HG02938 (cell line): ENCODE results near the gene TM9SF4.
"Not testable (repeated sequence)": the region's sequence is repeated elsewhere in the genome, so short reads cannot be mapped to it uniquely, and the experiment has no call there.

Source experiments
- ATAC-seq: cut with Tn5 transposase; IDR thresholded peaks from one replicate; pipeline ENCODE4 v1.9.1; 2021; ENCODE audit warnings: mild to moderate bottlenecking, moderate library complexity; ENCODE audit not compliant: unreplicated experiment

TM9SF4 gene

DNA sequence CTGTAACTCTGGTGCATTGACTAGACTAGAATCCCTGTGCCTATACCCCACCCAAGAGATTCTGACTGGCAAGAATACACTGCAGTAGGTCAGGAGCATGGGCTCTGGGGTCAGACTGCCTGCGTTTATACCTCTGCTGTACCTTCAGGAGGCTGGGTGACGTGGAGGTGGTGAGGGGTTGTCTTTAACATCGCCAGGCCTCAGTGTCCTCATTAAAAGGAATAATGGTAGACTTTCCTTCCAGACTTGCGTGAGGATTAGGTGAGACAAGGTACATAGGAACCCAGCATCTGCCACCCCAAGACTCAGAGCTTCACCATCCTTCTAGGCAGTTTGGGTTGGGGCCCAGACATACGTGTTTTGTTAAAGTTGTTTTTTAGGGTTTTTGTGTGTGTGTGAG lies 44.3 kb downstream of the TM9SF4 start:
- ATAC-seq, result no peak

DNA sequence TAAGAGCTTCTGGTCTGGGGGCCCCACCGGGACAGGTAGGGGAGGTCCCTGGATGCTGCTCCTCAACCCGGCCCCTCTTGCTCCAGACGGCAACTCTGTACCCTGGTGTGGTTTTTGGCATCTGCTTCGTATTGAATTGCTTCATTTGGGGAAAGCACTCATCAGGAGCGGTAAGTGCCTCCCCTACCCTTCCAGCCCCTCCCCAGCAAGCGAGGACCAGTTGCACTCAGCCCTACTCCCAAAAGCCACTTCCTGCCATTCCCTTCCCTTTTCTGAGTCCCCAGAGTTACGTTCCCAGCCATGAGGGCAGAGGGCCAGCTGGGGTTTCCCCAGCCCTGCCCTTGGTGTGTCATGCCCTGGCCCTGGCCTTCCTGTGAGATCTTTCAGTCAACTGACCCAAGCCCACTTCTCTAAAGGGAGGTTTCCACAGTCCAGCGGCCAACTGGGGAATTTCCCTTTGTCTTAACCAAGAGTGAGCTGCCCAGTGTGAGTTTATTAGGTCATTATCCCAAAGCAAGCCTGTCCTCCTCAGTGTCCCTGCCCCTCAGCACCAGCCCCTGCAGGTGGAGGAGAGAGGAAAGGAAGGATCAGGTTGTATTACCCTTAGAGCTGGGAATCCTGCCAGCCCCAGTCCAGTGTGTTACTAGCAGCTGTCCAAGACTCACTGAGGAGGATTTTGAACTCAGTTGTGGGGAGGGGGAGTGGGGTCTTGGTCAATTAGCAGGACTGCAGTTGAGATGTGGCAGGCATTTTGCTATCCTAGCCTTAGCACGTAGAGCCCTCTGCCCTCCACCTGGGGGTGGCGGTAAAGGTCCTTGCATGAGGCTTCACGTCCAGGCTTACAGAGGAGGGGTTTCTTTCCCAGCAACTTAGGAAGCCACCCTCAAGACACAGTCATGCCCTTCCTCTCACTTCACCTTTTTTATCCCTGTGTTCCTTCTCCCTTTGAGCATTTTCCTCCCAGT lies 45.8 kb downstream of the TM9SF4 start:
- ATAC-seq, result no peak

DNA sequence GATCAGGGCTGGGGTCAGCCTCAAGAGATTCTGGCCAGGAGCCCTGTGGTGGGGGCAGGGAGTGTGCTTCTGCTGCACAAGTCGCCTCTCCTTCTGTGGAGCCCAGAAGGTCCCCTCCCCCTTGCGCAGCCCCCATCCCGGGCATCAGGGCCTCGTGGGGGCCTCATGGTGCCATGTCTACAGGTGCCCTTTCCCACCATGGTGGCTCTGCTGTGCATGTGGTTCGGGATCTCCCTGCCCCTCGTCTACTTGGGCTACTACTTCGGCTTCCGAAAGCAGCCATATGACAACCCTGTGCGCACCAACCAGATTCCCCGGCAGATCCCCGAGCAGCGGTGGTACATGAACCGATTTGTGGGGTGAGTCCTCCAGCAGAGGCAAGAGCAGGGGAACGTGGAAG lies 48.1 kb downstream of the TM9SF4 start:
- no peak for ATAC-seq

DNA sequence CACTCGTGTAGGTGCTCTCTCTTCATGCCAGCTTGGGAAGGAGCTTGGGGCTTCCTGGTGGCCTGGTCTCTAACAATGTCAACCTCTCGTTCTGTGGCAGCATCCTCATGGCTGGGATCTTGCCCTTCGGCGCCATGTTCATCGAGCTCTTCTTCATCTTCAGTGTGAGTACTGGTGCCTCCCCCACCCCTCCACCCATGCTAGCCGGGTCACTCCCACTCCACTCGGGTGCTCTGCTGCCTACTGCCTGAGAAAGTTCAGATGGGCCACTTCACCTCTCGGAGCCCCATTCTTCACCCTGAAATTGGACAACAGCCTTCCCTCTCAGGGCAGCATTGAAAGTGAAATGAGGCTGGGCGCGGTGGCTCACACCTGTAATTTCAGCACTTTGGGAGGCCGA lies 48.8 kb downstream of the TM9SF4 start:
- ATAC-seq, result no peak

DNA sequence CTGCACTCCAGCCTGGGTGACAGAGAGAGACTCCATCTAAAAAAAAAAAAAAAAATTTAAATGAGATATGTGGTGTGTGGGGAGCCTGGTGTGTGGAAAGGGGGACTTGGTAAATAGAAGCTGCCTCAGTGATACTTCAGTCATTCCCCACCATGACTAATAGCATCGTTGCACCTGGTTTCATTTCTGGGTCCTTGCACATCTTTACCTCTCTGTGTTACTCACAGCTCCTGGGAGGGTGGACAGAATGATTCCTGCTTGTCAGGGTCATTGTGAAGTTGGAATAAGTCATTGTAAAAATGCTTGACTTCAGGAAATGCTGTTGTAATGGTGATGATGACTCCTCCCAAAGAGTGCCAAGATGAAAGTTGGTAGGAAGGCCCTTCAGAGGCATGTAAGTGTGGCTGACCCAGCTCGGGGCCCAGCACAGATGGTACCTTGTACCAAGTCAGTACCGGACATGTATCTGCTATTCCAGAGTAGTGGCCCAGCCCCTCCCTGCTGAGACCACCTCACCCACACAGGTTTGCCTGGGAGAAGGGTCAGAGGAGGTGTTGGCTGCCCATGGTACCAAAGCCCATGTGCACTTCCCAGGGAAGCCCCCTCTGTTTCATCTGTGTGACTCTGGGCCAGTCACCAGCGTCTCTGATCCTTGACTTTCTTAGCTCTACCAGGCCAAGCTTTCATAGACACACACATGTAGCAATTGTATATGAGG lies 49.6 kb downstream of the TM9SF4 start:
- ATAC-seq, result no peak

DNA sequence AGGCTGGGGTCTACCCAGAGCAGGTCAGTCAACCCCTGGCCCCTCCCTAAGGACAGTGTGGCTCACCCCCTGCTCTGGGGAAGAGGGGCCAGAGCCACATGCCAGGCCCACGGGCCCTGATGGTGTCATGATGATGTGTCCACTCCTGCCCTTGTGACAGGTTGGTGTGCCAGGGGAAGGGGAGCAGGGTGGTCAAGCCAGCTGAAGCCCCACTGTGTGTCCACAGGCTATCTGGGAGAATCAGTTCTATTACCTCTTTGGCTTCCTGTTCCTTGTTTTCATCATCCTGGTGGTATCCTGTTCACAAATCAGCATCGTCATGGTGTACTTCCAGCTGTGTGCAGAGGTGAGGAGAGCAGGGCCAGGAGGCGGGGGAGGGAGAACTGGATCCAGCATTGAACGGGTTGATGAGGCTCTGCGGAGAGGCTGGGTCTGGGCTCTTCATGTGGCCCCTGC lies 50.3 kb downstream of the TM9SF4 start:
- ATAC-seq, result no peak

DNA sequence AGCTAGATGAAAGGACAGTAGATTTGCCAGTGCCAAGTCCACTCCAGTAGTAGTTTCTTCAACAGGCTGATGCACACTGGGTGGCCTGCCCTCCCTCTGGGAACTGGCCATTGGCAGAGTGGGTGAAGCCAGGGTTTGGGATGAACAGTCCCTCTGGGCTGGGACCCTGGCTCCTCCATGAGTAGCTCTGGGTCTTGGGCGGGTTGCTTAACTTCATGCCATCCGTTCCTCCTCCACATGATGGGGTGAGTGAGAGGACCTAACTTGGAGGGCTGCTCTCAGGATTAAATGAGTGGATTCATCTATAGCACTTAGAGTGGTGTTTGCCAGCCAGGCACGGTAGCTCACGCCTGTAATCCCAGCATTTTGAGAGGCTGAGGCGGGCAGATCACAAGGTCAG lies 50.8 kb downstream of the TM9SF4 start:
- ATAC-seq, result no peak

DNA sequence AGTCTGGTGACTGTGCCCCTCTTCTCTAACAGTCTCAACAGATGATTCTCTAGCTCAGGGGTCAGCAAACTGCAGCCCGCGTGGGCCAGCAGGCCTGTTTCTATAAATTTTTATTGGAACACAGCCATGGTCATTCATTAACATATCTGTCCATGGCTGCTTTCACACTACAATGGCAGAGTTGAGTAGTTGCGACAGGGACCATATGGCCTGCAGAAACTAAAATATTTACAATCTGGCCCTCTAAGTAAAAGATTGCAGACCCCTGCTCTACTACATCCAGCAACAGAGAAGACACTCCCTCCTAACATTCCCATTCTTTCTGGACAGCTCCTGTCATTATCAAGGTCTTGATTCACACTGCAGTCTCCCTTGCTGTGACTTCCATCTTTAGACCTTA lies 52.8 kb downstream of the TM9SF4 start:
- no peak for ATAC-seq

DNA sequence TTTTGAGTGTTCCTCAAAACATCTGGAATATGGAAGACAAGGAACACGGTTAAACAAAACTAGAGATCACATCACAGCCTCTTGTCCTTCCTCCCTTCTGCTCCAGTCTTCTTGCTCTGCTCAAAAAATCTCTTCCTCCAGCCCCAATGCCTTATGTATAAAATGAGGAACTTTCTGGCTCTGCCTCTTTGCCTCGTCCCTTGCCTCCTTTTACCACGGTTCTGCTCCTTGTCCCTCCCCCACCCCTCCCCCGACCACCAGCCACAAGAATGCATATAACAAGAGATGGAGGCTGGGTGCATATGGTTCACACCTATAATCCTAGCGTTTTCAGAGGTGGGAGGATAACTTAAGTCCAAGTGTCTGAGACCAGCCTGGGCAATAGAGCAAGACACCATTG lies 54.4 kb downstream of the TM9SF4 start:
- ATAC-seq, result no peak

DNA sequence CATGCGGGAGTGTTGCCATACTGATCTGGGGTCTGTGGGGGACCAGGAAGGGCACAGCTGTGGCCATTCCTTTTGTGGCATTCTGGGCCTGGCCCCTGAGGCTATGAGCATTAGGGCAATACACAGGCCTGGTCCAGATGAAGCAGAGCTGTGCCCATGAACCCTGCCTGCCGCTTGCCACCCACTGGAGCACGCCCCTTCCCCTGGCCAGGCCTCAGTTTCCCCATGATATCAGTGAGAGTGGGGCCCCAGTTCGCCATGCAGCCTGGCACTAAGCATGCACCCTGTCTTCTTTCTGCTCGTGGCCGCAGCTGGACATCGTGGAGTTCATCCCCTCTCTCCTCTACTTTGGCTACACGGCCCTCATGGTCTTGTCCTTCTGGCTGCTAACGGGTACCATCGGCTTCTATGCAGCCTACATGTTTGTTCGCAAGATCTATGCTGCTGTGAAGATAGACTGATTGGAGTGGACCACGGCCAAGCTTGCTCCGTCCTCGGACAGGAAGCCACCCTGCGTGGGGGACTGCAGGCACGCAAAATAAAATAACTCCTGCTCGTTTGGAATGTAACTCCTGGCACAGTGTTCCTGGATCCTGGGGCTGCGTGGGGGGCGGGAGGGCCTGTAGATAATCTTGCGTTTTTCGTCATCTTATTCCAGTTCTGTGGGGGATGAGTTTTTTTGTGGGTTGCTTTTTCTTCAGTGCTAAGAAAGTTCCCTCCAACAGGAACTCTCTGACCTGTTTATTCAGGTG lies 55.6 kb downstream of the TM9SF4 start:
- ATAC-seq, result no peak

DNA sequence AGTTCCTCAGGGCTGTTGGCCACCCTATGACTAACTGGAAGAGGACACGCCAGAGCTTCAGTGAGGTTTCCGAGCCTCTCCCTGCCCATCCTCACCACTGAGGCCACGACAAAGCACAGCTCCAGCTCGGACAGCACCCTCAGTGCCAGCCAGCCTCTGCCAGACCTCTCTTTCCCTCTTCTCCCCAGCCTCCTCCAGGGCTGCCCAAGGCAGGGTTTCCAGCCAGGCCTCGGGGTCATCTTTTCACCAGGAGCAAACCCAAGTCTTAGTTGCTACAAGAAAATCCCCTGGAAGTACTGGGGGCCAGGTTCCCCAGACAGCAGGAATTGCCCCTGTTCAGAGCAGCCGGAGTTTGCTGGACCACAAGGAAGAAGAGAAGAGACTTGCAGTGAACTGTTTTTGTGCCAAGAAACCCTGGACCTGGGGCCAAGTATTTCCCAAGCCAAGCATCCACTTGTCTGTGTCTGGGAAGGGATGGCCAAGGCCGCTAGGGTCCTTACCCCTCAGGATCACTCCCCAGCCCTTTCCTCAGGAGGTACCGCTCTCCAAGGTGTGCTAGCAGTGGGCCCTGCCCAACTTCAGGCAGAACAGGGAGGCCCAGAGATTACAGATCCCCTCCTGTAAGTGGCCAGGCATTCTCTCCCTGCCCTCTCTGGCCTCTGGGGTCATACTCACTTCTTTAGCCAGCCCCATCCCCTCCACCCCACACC lies 56.5 kb downstream of the TM9SF4 start:
- ATAC-seq, result no peak

DNA sequence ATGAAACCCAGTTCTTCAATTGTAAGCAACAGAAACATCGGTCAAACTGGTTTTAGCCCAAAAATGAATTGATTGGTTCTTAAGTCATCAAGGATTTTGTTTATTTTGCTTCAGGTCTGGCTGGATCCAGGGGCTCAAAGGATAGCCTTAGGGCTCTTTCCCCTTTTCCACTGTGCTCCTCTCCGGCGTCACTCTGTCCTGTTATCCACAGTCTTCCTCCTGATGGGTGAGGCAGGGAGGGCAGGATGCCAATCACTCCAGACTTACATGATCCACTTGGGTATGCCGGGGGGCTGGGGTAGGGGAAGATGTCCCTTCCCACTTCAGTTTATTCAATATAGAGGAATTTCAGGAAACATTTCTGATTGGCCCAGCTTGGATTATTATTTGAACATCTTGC lies 58.0 kb downstream of the TM9SF4 start:
- no peak for ATAC-seq

DNA sequence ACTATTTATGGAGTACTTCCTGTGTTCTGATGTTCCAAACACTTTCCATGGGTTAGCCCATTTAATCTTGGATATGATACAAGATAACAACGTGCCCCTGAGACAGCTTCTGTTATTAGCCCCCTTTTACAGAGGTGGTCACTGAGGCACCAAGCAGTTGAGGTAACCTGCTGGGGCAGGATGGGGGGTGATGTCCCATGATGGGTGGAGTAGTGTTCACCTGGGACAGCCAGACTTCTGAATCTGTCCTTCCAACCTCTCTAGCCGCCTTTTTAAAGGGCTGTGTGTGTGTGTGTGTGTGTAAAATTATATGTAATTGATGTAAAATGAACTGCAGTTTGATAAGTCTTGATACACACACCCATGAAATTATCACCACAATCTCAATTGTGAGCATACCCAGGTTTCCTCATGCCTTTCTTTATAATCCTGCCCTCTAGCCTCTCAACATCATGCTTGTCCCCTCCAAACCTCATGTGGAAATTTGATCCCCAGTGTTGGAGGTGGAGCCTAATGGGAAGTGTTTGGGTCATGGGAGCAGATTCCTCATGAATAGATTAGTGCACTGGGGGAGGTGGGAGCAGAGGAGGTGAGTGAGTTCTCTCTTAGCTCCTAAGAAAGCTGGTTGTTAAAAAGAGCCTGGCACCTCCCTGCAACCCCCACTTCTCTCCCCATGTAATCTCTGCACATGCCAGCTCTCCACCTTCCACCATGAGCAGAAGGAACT lies 58.8 kb downstream of the TM9SF4 start:
- no peak for ATAC-seq

DNA sequence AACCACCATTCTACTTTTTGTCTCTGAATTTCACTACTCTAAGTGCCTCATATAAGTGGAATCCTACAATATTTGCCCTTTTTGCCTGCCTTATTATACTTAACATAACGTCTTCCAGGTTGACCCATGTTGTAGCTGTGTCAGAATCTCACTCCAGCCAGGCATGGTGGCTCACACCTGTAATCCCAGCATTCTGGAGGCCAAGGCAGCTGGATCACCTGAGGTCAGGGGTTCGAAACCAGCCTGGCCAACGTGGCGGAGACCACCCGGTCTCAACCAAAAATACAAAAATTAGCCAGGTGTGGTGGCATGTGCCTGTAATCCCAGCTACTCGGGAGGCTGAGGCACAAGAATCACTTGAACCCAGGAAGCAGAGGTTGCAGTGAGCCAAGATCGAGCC lies 68.2 kb downstream of the TM9SF4 start:
- not testable (repeated sequence) for ATAC-seq

DNA sequence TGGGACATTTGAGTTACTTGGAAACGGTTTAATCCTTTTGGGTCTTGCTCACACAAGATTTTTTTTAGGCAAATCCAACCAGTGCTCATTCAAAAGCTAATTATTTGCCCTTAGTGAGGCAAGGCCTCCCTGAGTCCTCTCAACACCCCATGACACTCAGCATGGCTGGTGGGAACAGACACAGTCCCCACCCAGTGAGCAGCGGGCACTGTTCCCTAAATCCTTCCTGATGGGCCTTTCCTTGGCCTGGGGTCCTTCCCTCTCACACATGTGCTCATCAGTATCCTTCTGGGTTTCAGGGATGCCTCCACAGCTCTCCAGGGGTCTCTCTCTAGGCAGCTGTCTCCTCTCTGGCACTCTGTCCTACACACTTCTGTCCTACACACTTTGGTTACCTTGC lies 70.0 kb downstream of the TM9SF4 start:
- no peak for ATAC-seq

DNA sequence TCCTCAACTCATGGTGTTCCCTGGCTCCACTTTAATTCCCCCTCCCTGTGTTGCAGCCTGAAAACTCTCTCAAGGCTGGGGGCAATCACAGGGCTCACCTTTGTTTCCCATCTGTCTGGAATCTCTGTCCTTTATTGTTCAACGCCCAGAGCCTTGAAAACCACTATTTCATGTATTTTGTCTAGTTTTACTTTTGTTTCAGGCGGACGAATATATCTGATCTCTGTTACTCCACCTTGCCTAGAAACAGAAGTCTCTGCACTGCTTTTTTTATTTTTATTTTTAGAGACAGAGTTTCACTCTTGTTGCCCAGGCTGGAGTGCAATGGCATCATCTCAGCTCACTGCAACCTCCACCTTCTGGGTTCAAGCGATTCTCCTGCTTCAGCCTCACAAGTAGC lies 70.4 kb downstream of the TM9SF4 start:
- no peak for ATAC-seq

DNA sequence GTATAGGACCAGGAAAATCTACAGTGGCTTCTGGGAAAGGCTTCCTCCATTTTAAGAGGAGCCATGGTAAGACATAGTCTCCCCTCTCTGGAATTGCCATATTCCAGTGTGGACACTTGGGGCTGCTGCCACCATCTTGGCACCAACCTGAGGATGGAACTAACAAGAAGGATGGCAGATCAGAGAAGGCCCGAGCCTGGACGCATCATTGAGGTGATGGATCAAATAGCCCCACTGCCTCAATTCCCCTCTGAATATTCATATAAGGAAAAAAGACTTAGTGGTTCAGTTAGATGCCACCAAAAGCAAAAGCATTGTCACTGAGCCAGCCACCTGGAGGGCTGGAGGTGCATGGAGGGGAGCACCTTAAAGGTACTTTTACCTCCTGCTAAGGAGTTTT lies 72.1 kb downstream of the TM9SF4 start:
- ATAC-seq, result no peak

DNA sequence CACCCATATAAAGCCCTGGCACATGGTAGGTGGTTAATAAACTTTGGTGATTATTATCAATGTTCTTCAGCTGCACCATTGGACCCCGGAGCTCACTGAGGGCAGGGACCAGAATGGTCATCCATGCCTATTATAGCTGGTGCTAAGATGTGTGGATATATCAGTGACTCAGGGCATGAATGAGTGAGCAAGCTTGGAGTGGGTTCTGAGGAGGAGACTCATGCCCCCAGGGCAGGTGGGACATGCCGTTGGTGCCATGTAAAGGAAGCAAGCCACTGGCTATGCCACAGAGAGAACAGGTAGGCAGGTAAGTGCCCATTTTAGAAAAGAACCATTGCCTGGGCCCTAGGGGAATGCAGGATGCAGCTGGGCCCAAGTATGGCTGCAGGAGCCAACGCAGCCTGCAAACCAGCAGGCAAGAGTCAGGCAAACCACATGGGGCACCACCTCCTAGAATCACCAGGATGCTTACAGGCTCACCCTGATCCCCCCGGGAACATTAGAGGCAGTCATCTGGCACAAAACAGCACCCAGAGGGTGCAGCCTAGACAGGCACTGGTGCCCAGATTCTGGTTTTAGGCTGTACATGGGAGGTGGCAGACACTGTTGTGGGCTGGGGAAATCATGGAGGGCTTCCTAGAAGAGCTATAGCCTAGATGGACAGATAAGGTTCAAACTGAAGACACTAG lies 74.6 kb downstream of the TM9SF4 start:
- ATAC-seq, result no peak

DNA sequence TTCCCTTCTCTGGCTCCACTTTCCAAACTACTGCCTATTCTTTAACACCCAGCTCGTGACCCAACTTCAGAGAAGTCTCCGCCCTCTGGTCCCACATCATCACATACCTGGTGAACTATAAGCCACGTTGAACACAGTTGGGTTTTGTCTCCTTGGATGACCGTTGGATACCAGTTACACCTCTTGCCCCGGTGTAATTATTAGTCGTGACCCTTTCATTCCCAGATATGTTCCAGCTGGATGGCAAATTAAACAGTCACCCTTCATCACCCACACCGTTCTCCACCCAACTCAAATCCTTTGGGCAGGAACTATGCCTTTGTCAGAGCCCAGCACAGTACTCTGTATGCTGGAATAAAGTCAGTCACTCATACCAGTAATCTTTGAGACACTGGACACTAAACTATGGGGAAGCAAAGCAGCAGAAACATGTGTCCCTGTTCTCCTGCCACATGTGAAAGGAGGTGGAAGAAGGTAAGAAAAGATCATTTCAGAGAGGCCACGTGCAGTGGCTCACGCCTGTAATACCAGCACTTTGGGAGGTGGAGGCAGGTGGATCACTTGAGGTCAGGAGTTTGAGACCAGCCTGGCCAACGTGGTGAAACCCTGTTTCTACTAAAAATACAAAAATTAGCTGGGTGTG lies 75.6 kb downstream of the TM9SF4 start:
- no peak for ATAC-seq
